GM23338 (cell line): ENCODE results near the gene TIMM22.

Experiments used
- CREB1 ChIP-seq: fragments of 250-450 bp; sonication (Bioruptor Pico); IDR thresholded peaks from 2 replicates; pipeline ENCODE4 v1.5.0; 2020; ENCODE audit warnings: low read depth, mild to moderate bottlenecking, moderate library complexity
- ETS1 ChIP-seq: IDR thresholded peaks from 2 replicates; pipeline ENCODE4 v1.6.1; 2016; ENCODE audit warnings: antibody characterized with exemption
- EZH2 ChIP-seq: fragments of 200-600 bp; sonication (generic); IDR thresholded peaks from one replicate; pipeline ENCODE4 v1.8.0; 2017; ENCODE audit warnings: antibody characterized with exemption, mild to moderate bottlenecking, low read depth; ENCODE audit not compliant: unreplicated experiment
- EZH2phosphoT487 ChIP-seq: fragments of 200-600 bp; sonication (generic); IDR thresholded peaks from one replicate; pipeline ENCODE4 v1.8.1; 2018; ENCODE audit warnings: antibody characterized with exemption; ENCODE audit not compliant: unreplicated experiment
- JUNB ChIP-seq: IDR thresholded peaks from one replicate; pipeline ENCODE4 v1.6.1; 2016; ENCODE audit warnings: antibody characterized with exemption; ENCODE audit not compliant: unreplicated experiment
- POLR2AphosphoS5 ChIP-seq: IDR thresholded peaks from 2 replicates; pipeline ENCODE4 v1.6.1; 2016; ENCODE audit warnings: antibody characterized with exemption, low read depth
- REST ChIP-seq: IDR thresholded peaks from one replicate; pipeline ENCODE4 v1.6.1; 2018; ENCODE audit warnings: antibody characterized with exemption; ENCODE audit not compliant: unreplicated experiment
- STAT1 ChIP-seq: IDR thresholded peaks from one replicate; pipeline ENCODE4 v1.6.1; 2016; ENCODE audit warnings: antibody characterized with exemption; ENCODE audit not compliant: unreplicated experiment
- ZNF114 ChIP-seq: fragments of 250-450 bp; sonication (Bioruptor Pico); IDR thresholded peaks from 2 replicates; pipeline ENCODE4 v1.5.0; 2020; ENCODE audit warnings: mild to moderate bottlenecking, moderate library complexity
- ZNF331 ChIP-seq: fragments of 250-450 bp; sonication (Bioruptor Pico); IDR thresholded peaks from 2 replicates; pipeline ENCODE4 v1.5.0; 2020; ENCODE audit warnings: low read depth, mild to moderate bottlenecking, moderate library complexity
- TF ChIP-seq, protein P1 (sequence below), 2 experiments: fragments of 200-600 bp in 1 of 2; sonication (generic) in 1 of 2; conservative IDR thresholded peaks; 2 replicates each; pipeline versions ENCODE4 v1.5.1 to v1.6.1; 2016 to 2017; ENCODE audit warnings: antibody characterized with exemption in 2 of 2, low read depth in 2 of 2, mild to moderate bottlenecking in 2 of 2, moderate library complexity in 1 of 2
- TF ChIP-seq, protein P2 (sequence below): fragments of 250-450 bp; sonication (Bioruptor Pico); IDR thresholded peaks from 2 replicates; pipeline ENCODE4 v1.5.0; 2020; ENCODE audit warnings: mild to moderate bottlenecking, moderate library complexity

DNA sequence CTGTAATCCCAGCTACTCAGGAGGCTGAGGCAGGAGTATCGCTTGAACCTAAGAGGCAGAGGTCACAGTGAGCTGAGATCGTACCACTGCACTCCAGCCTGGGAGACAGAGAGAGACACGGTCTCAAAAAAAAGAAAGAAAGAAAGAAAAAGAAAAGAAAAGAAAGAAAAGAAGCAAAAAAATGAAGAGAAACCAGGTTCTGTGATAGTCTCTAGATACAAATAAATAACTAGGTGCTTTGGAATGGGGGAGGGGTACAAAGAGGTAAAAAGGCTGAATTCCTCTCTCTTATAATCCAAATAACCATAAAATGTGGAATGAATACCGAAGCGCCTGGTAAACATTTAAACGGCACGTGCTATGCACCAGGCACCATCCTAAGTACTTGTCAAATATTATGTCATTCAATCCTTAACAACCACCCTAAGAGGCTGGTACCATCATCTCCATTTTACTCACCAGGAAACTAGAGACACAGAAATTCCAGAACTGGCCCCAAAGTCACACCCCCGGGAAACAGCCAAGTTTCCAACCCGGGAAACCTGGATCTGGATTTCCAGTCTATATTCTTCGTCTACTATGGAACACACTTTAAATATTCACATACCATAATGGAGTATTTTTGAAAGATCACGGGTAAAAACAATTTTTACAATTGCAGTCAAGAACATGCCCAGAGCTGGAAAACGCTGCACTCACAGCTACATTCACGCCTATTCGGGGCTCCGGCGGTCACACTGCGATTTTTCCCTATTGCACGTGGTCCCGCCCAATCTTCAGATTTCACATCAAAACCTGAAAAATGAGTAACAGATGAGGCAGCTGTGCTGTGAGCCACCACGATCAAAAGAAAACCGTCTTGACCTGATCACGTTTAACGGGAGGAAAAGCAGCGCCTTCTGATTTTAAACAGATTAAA lies 27.9 kb upstream of the TIMM22 start:
- TF ChIP-seq, protein P1, sequence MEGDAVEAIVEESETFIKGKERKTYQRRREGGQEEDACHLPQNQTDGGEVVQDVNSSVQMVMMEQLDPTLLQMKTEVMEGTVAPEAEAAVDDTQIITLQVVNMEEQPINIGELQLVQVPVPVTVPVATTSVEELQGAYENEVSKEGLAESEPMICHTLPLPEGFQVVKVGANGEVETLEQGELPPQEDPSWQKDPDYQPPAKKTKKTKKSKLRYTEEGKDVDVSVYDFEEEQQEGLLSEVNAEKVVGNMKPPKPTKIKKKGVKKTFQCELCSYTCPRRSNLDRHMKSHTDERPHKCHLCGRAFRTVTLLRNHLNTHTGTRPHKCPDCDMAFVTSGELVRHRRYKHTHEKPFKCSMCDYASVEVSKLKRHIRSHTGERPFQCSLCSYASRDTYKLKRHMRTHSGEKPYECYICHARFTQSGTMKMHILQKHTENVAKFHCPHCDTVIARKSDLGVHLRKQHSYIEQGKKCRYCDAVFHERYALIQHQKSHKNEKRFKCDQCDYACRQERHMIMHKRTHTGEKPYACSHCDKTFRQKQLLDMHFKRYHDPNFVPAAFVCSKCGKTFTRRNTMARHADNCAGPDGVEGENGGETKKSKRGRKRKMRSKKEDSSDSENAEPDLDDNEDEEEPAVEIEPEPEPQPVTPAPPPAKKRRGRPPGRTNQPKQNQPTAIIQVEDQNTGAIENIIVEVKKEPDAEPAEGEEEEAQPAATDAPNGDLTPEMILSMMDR (conservative IDR thresholded peaks at IDR 0.05; ENCODE audit: low read depth in 2 of 2) = no peak
- no peak for TF ChIP-seq CREB1 (CRISPR knock-in tag)
- no peak for TF ChIP-seq EZH2
- TF ChIP-seq REST = no peak
- no peak for TF ChIP-seq POLR2AphosphoS5
- no peak for TF ChIP-seq EZH2phosphoT487
- TF ChIP-seq ETS1 = no peak
- TF ChIP-seq, protein P2, sequence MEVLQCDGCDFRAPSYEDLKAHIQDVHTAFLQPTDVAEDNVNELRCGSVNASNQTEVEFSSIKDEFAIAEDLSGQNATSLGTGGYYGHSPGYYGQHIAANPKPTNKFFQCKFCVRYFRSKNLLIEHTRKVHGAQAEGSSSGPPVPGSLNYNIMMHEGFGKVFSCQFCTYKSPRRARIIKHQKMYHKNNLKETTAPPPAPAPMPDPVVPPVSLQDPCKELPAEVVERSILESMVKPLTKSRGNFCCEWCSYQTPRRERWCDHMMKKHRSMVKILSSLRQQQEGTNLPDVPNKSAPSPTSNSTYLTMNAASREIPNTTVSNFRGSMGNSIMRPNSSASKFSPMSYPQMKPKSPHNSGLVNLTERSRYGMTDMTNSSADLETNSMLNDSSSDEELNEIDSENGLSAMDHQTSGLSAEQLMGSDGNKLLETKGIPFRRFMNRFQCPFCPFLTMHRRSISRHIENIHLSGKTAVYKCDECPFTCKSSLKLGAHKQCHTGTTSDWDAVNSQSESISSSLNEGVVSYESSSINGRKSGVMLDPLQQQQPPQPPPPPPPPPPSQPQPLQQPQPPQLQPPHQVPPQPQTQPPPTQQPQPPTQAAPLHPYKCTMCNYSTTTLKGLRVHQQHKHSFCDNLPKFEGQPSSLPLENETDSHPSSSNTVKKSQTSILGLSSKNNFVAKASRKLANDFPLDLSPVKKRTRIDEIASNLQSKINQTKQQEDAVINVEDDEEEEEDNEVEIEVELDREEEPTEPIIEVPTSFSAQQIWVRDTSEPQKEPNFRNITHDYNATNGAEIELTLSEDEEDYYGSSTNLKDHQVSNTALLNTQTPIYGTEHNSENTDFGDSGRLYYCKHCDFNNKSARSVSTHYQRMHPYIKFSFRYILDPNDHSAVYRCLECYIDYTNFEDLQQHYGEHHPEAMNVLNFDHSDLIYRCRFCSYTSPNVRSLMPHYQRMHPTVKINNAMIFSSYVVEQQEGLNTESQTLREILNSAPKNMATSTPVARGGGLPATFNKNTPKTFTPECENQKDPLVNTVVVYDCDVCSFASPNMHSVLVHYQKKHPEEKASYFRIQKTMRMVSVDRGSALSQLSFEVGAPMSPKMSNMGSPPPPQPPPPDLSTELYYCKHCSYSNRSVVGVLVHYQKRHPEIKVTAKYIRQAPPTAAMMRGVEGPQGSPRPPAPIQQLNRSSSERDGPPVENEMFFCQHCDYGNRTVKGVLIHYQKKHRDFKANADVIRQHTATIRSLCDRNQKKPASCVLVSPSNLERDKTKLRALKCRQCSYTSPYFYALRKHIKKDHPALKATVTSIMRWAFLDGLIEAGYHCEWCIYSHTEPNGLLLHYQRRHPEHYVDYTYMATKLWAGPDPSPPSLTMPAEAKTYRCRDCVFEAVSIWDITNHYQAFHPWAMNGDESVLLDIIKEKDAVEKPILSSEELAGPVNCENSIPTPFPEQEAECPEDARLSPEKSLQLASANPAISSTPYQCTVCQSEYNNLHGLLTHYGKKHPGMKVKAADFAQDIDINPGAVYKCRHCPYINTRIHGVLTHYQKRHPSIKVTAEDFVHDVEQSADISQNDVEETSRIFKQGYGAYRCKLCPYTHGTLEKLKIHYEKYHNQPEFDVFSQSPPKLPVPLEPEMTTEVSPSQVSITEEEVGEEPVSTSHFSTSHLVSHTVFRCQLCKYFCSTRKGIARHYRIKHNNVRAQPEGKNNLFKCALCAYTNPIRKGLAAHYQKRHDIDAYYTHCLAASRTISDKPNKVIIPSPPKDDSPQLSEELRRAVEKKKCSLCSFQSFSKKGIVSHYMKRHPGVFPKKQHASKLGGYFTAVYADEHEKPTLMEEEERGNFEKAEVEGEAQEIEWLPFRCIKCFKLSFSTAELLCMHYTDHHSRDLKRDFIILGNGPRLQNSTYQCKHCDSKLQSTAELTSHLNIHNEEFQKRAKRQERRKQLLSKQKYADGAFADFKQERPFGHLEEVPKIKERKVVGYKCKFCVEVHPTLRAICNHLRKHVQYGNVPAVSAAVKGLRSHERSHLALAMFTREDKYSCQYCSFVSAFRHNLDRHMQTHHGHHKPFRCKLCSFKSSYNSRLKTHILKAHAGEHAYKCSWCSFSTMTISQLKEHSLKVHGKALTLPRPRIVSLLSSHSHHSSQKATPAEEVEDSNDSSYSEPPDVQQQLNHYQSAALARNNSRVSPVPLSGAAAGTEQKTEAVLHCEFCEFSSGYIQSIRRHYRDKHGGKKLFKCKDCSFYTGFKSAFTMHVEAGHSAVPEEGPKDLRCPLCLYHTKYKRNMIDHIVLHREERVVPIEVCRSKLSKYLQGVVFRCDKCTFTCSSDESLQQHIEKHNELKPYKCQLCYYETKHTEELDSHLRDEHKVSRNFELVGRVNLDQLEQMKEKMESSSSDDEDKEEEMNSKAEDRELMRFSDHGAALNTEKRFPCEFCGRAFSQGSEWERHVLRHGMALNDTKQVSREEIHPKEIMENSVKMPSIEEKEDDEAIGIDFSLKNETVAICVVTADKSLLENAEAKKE = no peak
- TF ChIP-seq ZNF331 (CRISPR knock-in tag) = no peak
- no peak for TF ChIP-seq JUNB
- TF ChIP-seq ZNF114 = no peak
- no peak for TF ChIP-seq STAT1
